SIG-M5 treated with dmso at 0.1 percent for 504 hours (cell line): ENCODE data around the gene SFN.
"Not testable (repeated sequence)": the region's sequence is repeated elsewhere in the genome, so short reads cannot be mapped to it uniquely, and the experiment has no call there.

Experiments
- DNase-seq: peaks from one replicate; lab custom pipeline; 2025; ENCODE audit not compliant: unreplicated experiment; lab: John Stamatoyannopoulos, UW

Gene SFN

DNA sequence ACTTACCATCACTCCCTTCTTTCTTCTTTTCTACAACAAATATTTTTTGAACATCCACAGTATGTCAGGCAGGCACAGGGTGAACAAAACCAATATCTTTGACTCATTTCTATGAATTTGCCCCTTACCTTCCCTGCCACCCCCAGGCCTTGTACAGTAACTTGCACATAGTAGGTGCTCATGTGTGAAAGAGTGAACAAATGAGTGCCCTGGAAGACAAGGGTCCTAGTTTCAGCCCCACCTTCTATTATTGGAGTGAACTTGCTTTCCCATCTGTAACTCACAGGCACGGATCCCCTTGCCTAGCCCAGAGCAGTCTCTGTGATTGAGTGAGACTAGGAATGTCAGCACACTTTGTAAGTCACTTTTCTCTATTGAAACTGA is 23.6 kb upstream of the SFN start:
- DNase-seq, result no peak

DNA sequence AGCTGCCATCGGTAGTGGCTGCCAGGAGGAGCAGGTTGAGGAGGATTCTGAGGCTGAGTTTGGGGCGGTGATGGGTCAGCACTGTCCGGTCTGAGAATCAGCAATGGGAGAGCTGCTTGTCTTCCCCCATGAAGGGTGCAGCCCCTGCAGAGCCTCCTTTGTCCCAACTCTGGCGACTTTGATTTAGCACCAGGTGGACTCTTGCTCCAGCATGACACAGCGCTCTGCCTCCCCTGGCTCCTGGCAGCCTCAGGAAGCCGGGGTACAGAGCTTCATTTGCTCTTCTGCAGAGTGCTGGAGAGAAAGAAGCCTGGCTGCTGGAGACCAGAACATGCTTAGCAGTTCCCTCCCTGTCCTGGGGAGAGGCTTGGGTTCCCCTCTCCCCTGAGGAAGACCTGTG is 23.2 kb upstream of the SFN start:
- DNase-seq, result no peak

DNA sequence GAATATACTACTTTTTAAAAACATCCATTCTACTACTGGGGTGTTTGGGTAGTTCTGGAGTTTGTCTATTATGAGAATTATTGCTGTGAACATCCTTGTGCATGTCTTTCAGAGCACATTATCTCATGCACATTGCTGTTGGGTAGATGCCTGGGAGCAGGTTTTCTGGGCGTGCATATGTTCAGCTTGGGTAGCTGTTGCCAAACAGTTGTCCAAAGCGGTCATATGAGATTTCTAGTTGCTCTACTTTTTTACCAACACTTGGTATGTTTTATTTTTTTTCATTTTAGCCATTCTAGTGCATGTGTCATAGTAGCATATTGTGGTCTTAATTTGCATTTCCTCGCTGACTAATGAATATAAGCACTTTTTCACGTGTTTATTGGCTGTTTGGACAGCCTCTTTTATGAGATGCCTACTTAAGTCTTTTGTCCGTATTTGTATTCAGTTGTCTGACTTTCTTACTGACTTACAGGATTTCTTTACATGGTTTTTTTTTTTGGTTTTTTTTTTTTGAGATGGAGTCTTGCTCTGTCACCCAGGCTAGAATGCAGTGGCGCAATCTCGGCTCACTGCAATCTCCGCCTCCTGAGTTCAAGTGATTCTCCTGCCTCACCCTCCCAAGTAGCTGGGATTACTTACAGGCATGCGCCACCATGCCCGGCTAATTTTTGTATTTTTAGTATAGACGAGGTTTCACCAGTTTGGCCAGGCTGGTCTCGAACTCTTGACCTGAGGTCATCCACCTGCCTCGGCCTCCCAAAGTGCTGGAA is 18.3 kb upstream of the SFN start:
- no peak for DNase-seq

DNA sequence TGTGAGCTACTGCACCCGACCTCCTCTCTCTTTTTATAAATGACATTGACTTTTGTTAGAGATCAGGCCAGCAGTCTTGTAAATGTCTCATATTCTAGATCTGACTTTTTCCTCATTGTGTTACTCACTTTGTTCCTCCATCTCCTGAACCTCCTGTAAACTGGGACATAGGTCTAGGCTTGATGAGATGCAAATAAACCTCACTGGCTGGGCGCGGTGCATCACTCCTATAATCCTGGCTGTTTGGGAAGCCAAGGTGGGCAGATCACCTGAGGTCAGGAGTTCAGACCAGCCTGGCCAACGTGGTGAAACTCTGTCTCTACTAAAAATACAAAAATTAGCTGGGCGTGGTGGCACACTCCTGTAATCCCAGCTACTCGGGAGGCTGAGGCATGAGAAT is 15.1 kb upstream of the SFN start:
- not testable (repeated sequence) for DNase-seq

DNA sequence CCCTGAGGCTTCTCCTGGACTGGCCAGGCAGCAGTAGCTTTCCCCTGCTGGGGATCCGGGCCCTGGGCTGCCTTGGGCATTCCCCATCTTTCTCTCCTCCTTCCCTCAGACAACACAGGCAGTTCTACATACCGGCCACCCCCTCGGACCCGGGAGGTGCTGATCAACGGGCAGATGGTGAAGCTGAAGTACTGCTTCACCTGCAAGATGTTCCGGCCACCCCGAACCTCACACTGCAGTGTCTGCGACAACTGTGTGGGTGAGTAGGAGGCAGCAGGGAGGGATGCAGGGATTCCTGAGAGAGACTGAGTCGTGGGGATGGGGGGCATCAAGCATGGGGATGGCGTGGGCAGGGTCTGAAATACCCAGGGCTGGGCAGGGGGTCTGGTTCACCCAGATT is 14.4 kb upstream of the SFN start:
- DNase-seq, result no peak

DNA sequence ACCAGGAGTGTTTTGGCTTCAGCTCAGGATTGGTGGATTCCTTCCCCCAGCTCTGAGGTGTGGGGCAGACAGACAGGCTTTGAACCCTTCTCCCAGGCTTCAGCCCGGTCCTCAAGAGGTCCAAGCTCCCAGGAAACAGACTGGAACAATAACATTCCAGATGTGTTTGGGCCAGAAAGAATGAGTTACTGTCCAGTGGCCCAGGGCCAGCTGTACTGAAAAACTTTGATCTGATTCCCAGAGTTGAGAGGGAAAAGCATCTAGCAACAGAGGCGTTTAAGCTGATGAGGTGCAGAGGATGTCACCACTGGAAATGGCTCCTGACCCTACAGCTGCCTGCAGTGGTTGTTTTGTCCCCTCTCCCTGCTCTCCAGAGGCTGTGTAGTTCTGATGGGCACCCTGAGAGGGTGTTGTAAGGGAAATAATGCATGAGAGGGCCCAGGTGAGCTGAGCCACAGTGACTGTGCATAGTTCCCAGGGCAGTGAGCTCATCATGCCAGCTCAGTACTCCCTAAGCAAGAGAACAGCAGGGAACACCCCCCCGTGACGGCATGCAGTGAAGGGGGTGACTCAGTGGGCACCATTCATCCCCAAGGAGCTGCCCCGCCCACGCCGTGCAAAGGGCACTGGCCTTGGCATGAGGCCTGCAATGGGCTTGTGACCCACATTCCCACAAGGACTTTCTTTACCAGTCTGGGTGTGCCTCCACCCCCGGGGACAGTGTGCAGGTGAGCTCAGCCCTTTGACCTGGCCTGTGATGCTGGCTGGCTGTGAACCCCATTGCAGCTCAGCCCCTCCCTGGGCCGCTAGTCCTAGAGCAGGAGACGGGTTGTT is 13.8 kb upstream of the SFN start:
- DNase-seq, result no peak

DNA sequence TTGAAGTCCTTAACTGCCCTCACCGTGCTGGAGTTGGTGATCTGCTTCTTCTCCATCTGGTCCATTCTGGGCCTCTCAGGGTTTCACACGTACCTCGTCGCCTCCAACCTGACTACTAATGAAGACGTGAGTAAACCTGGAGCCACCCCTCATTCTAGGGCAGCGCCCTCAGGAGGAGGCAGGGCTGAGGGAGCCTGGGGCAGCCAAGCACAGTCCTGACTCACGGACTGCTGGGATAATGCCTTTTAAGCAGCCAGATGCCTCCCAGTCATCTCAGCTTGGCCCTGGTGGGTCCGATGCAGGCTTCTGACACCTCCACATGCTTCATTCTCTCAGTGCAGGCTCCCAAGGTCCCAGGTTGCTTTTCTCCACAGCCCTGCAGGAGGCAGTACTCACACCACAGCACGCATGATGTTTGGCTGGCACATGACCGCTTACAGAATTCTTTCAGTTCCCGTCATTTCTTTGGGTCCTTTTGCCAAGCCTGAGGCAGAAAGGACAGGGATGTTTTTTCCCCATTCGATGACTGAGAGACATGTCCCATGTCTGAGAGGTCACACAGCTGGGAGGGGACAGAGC is 11.8 kb upstream of the SFN start:
- no peak for DNase-seq

DNA sequence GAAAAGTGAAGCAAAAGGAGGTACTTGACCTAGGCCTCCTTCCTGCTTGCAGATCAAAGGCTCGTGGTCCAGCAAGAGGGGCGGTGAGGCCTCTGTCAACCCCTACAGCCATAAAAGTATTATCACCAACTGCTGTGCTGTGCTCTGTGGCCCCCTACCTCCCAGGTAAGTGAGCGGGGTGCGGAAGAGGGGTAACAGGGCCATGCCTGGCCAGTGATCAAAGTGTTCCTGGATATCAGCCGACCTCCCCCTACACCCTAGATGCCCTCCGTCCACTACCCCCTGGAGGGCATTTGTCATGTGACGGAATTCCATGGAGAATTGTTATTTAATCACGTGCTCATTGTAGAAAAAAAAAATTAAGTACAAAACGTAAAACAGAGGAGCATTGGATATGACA is 10.2 kb upstream of the SFN start:
- DNase-seq, result no peak

DNA sequence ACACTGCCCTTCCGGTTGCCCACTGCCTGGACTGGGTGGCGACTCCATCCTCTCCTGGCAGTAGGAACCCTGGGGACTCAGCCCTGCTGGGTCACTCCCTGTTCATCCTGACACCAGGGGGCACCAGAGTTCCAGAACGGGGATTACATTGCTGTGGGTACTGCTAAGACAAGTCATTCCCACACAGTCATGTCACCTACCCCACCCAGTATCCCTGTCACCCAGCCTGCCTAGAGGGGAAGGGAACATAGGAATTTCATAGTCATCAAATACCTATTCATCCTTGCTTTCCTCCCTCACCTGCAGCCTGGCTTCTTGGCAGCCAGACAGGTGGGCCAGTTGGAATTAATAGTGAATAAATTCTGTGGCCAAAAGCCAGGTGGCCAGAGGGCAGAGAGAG is 9.8 kb upstream of the SFN start:
- DNase-seq, result peak; percentile 73

DNA sequence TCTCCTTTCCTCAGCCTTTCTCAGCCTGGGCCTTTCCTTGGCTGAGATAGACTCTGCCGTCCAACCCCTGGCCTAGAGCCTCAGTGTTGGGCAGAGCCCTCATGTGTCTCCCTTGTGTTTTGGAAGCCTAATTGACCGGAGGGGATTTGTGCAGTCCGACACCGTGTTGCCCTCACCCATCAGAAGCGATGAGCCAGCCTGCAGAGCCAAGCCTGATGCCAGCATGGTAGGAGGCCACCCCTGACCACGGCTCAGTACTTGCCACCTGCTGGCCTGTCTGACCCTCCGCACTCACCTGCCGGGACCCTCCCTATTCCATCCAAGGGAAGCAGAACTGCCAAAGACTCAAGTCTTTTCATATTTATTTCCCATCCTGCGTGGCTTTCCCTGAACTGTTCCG is 9.3 kb upstream of the SFN start:
- DNase-seq, result no peak

DNA sequence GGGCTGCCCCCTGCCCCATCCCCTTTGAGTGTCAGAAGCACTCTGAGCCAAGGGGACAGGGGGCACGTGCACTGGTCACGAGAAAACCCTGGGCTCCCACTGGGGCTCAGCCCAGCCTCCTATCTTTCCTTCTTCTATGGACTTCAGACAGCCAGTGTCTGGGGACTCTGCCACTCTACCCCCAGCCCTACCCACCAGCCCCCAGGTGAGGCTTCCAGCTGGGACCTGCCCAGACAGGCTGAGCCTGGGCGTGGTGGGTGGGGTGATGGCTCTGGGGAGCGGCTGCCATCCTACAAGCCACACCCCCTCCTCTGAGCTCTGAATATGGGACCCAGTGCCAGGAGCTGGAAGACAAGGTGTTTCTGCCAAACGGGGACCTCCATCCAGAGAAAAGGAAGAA is 8.0 kb upstream of the SFN start:
- no peak for DNase-seq

DNA sequence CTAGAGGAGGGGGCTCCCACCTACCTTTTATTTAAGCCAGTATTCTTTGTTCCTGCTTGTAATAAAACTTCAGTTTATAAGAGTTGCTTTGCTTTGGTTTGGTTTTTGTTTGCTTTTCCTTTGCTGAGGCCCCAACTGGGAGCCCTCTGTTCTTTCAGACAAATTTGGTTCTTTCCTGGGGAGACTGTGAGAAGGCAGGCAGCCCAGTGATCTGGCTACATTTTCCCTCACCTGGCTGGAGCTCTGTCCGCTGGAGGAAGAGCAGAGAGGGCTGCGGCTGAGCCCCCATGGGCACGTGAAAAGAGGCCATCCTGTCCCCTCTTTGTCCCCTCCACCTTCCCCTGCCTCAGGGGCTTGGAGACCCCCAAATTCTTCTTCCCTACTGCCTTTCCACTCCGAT is 7.3 kb upstream of the SFN start:
- no peak for DNase-seq

DNA sequence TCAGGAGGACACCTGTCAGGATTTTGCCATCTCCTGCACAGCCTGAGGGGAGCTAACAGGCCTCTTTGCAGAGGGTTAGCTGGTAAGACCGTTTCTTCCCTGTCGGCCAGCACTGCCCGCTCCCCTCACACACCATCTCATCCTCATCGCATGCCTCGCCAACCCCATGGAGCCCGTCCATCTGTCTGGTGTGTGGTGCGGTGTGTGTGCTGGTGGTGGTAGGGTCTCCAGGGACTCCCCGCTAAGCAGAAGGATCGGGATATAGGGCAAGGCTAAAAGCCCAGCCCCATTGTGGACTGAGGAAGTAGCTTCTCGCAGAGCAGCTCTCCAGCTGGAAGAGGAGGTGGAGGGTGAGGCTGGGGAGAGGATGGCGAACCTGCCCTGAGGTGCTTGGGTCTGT is 6.8 kb upstream of the SFN start:
- DNase-seq, result no peak

DNA sequence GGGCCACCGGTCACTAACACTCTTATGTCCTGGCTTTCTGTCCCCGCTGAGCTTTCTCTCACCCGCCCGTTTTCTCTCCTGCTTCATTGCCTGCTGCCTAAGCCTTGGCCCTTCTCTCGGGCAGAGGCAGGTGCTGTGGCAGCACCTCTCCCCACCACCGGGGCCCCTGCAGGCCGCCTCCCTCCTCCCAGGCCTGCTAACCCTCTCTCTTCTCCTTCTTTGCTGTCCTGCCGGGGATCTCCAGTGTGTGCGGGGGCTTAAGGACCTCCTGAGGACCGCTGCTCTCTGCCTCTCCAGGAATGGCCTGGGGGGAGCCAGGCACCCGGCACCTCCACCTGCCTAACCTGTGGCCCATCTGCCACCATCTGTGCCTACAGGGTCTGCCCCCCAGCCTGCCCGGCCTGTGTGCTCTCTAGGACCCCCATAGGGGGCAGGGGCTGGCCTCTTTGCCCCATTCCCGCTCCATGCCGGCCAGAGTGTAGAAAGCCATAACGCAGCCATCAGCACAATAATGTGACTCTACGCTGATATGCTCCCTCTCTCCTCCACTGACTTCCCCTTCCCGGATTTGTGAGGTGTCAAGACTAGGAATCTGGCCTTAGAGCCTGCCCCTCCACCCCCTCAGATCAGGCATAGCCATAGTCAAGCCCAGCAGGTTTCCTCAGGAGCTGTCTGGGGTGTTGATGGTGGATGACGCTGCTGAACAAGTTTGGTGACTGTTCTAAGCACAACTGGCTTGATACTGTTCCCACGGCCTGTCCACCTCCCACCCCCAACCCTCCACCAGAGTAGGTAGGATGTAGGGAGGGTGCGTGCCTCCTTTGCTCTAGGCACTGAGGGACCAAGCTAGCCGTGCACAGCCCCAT is 6.1 kb upstream of the SFN start:
- peak; percentile 20 for DNase-seq

DNA sequence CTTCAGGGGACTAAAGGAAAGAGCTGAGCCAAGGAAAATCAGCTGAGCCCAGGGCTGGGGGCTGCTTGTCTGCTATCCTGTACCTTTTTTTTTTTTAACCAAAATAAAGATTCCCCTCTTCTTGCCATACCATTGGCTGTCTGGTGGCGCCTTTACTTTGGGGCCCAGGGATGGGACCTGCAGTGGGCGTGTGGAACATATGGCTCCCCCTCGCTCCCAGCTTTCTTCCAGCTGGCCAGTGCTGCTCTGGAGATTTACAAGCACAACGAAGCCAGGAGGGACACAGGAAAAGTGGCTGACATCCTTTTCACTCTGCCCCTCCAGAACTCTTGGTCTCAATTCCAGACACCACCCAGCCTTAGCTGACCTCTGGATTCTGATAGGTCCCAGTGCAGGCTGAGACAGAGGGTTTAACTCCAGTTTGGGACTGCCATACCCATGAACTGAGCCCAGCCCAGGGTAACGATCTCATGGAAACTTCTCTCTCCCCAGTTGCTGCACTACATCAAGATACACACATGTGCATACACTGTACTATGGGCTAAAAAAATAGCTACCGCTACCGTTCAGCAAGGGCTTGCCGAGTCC is 5.4 kb upstream of the SFN start:
- no peak for DNase-seq

DNA sequence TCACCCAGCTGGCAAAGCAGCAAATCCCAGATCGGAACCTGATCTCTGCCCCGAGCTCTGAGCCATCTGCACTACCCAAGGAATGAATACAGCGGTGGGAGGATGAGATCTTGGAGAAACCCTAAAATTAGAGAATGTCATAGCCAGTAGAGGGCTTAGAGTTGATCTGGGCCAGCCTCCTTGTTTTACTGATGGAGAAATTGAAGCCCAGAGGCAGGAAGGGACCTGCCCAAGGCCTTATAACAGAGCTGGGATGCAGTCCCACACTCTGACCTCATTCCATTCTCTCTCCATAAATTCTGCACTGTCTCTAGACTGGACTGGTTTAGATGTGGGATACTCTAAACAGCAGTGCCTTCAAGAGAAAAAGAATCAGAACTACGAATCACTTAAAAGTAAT is 4.8 kb upstream of the SFN start:
- no peak for DNase-seq

DNA sequence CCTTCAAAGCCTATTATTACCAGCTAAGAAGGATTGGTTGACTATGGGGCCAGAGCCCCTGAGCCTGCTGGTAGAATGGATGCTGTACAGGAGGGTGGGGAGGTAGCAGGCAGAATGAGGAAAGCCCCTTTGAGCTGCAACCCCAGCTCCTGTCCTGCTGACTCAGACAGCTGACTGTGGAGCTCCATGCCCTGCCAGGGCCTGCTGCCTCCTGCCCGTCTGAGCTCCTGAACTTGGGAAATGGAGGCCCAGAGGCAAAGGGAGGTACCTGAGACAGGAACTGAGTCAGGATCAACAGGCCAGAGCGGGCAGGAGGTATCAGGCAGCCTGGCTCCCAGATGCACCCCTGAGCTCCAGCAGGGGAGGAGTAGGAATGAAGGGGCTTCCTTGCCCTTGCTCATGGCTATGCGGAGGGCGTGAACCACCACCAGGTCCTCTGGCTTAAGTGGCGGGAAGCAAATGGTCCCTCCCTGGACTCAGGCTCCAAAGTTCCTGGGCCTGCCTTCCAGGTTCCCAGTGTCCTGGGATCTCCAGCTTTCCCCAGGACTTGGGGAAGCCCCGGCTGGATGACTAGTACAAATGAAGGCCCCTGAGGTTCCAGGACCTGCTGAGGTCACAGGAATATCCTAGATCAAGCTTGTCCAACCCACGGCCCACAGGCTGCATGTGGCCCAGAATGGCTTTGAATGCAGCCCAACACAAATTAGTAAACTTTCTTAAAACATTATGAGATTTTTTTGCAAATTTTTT is 3.9 kb upstream of the SFN start:
- no peak for DNase-seq

DNA sequence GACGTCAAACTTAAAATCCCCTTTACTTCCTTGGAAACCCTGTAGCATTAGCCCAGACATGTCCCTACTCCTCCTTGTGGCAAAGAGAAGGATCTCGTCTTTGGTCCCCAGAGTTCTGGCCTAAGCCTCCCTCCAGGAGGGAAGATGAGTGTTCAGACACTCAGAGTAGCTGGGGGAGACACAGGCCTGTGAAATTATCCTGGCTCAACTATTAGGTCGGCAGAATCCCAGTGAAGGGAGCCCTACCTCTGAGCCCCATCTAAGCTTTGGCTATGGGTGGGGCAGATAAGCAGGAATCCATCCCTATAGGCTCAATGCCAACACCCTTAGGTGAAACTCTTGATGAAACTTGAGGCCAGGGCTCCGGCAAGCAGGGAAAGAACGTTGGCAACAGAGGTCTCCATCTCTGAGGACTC is 1.7 kb upstream of the SFN start:
- DNase-seq, result no peak

DNA sequence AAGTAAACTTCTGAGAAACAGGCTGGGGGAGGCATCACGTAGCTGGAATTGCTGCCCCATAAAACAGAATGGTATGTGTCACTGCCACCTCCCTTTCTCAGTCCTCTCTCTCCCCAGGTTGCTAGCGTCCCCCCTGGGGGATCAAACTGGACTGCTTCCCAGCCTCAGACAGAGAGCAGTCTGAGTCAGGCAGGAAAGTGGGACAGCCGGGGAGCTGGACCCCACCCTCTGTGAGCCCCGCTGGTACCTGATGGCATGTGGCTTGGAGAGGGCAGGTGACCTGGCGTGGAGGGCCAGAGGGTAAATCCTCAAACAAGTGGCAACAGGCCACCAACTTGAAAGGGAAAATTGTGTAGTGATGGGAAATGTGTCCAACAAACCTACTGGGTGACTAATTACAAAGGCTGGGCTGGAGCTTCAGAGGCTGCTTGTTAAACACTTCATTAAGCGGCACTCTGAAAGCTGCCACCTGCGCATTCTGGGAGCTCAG is 1.0 kb upstream of the SFN start:
- no peak for DNase-seq

DNA sequence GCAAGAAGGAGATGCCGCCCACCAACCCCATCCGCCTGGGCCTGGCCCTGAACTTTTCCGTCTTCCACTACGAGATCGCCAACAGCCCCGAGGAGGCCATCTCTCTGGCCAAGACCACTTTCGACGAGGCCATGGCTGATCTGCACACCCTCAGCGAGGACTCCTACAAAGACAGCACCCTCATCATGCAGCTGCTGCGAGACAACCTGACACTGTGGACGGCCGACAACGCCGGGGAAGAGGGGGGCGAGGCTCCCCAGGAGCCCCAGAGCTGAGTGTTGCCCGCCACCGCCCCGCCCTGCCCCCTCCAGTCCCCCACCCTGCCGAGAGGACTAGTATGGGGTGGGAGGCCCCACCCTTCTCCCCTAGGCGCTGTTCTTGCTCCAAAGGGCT is 732 bp downstream of the SFN start:
- no peak for DNase-seq
